Lower lobe of right lung (tissue), 2 donors: ENCODE results near the gene PRIMA1. TPM values are rescaled to one million over a fixed set of nuclear protein-coding genes. Genes with fewer than 3 reads are reported as not detected.

Experiments
- ATAC-seq, 2 donors: fragments of 200-7000 bp; cut with Tn5 transposase; one replicate each; pipeline ENCODE4 v1.9.1; 2020 to 2022; ENCODE audit warnings: mild to moderate bottlenecking in 2 of 2, moderate library complexity in 2 of 2
- DNase-seq: peaks from one replicate; pipeline ENCODE4 v3.0.0-alpha.2; 2020
- H3K27ac ChIP-seq: fragments of 200-600 bp; one replicate; pipeline ENCODE4 v1.8.0; 2022
- H3K27me3 ChIP-seq: fragments of 200-600 bp; one replicate; pipeline ENCODE4 v1.8.0; 2022; ENCODE audit warnings: low read depth
- H3K36me3 ChIP-seq: fragments of 200-600 bp; one replicate; pipeline ENCODE4 v1.8.0; 2022; ENCODE audit warnings: mild to moderate bottlenecking
- H3K4me1 ChIP-seq: fragments of 200-600 bp; one replicate; pipeline ENCODE4 v1.8.0; 2022
- H3K4me3 ChIP-seq: fragments of 200-600 bp; one replicate; pipeline ENCODE4 v1.8.0; 2022; ENCODE audit warnings: mild to moderate bottlenecking
- H3K9me3 ChIP-seq: fragments of 200-600 bp; one replicate; pipeline ENCODE4 v1.8.0; 2022
- CTCF ChIP-seq: fragments of 200-600 bp; IDR thresholded peaks from one replicate; pipeline ENCODE4 v1.8.0; 2022; ENCODE audit warnings: antibody characterized with exemption, mild to moderate bottlenecking
- intact Hi-C: fragments of 100-400 bp; cut with DNase I; formaldehyde crosslinking; loops from one replicate; pipeline ENCODE4 v1.11.0; 2022
- total RNA-seq: library from RNA; stranded (reverse); fragmentation: NEBNext Ultra II Directional; extraction: Animal tissue kit (Norgen Biotek cat#: 25700); gene quantifications from one replicate; pipeline ENCODE4 v1.2.1, GENCODE V29; 2021
- donor health status: DM: no; HTN: yes; CAD: no; lungs with severe emphysema.

The PRIMA1 gene
- total RNA-seq, 1 donor from 2014 or later, result 3.0 TPM

- DNase-seq (no peak), ATAC-seq (no peak)
- no peaks in the 10 kb centered on the region for H3K36me3 ChIP-seq
- intact Hi-C loops, result no loop called here
- H3K4me3 ChIP-seq, result no peak overlapping the region
- peaks cover 10% of the 10 kb centered on the region for H3K27me3 ChIP-seq
- no peak overlapping the region for H3K27ac ChIP-seq
- no peak for TF ChIP-seq CTCF
- H3K4me1 ChIP-seq, result no peaks in the 10 kb centered on the region
- no peaks in the 10 kb centered on the region for H3K9me3 ChIP-seq
These were observed 6.5 kb upstream of the PRIMA1 start for GRCh38 chr14:93794756-93795155.

GRCh38 chr14:93793555-93794324 lies 5.5 kb upstream of the PRIMA1 start:
- Histone ChIP-seq H3K27me3 (peaks cover 20% of the 10 kb centered on the region), H3K4me3 (no peak overlapping the region), H3K27ac (no peak overlapping the region), H3K4me1 (no peaks in the 10 kb centered on the region), H3K9me3 (no peaks in the 10 kb centered on the region), H3K36me3 (no peaks in the 10 kb centered on the region)
- ATAC-seq, result no peak
- intact Hi-C loops, result no loop called here
- no peak for TF ChIP-seq CTCF
- no peak for DNase-seq

- H3K9me3 ChIP-seq, result no peaks in the 10 kb centered on the region
- H3K4me1 ChIP-seq, result no peaks in the 10 kb centered on the region
- no peak for DNase-seq
- TF ChIP-seq CTCF, result no peak
- ATAC-seq, result no peak
- no peak overlapping the region for H3K27ac ChIP-seq
- peaks cover 34% of the 10 kb centered on the region for H3K27me3 ChIP-seq
- no peaks in the 10 kb centered on the region for H3K36me3 ChIP-seq
- intact Hi-C loops, result no loop called here
- no peak overlapping the region for H3K4me3 ChIP-seq
These were observed 4.1 kb upstream of the PRIMA1 start for GRCh38 chr14:93792391-93792790.

GRCh38 chr14:93790966-93791365 lies 2.7 kb upstream of the PRIMA1 start:
- intact Hi-C loops, result no loop called here
- Histone ChIP-seq H3K4me1 (no peaks in the 10 kb centered on the region), H3K36me3 (no peaks in the 10 kb centered on the region), H3K27ac (no peak overlapping the region), H3K27me3 (peaks cover 34% of the 10 kb centered on the region), H3K9me3 (no peaks in the 10 kb centered on the region), H3K4me3 (no peak overlapping the region)
- DNase-seq (no peak), ATAC-seq (no peak)
- TF ChIP-seq CTCF, result no peak

- Histone ChIP-seq H3K36me3 (no peaks in the 10 kb centered on the region), H3K9me3 (no peaks in the 10 kb centered on the region), H3K27ac (no peak overlapping the region), H3K27me3 (peaks cover 34% of the 10 kb centered on the region), H3K4me1 (no peaks in the 10 kb centered on the region), H3K4me3 (peak overlapping the region; percentile 46)
- intact Hi-C loops, result no loop called here
- no peak for TF ChIP-seq CTCF
- no peak for ATAC-seq
- no peak for DNase-seq
These were observed 1.2 kb upstream of the PRIMA1 start for GRCh38 chr14:93789228-93790130.
